Measurements from ENCODE around the gene ACSS1. TPM values are rescaled to one million over a fixed set of nuclear protein-coding genes. Genes with fewer than 3 reads are reported as not detected.

The ACSS1 gene
- total and polyA plus RNA-seq, 4 donors, result 15.8 to 38.9 (median 26.9) TPM

DNA sequence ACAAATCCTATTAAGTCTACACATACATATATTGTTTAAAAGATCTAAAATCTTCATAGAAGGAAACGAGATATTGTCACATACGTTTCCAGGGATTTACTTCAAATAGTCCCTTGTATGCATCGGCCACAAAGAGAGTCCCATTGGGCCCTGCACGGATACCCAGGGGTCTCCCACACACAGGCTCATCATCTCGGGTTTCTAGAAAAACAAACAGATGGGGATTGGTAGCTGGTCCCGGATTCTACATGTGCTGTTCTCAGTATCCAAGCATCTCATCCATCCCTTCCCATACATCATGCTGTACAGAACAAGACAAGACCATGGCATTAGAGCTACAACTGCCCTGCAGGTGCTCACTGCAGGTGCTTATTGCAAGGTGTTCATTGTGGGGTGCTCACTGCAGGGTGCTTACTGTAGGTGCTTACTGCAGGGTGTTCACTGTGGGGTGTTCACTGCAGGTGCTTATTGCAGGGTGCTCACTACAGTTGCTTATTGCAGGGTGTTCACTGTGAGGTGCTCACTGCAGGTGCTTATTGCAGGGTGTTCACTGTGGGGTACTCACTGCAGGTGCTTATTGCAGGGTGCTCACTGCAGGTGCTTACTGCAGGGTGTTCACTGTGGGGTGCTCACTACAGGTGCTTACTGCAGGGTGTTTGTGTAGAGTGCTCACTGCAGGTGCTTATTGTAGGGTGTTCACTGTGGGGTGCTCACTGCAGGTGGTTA is 86.4 kb downstream of the ACSS1 start:
- H3K9ac ChIP-seq (ENCODE audit: insufficient read depth in 1 of 2, low read length in 2 of 2), result no peak overlapping the region
- H3K36me3 ChIP-seq (ENCODE audit: control insufficient read depth in 4 of 4, insufficient read depth in 4 of 4, low read length in 4 of 4), result peaks cover 29 to 52% (median 30%) of the 10 kb centered on the region in 4 donors
- peaks cover 0 to 5% (median 2%) of the 10 kb centered on the region in 4 donors for H3K9me3 ChIP-seq (ENCODE audit: control insufficient read depth in 4 of 4, insufficient read depth in 3 of 4, low read length in 3 of 4)
- ATAC-seq (ENCODE audit: insufficient read depth, low FRiP score) (no peak), DNase-seq (peak in 1 of 3 donors; percentile 9)
- WGBS, 2 donors, result 87 to 88% methylated on average over 6 of the region's 6 CpGs
- no peak overlapping the region for H3K4me3 ChIP-seq
- TF ChIP-seq, protein P1, sequence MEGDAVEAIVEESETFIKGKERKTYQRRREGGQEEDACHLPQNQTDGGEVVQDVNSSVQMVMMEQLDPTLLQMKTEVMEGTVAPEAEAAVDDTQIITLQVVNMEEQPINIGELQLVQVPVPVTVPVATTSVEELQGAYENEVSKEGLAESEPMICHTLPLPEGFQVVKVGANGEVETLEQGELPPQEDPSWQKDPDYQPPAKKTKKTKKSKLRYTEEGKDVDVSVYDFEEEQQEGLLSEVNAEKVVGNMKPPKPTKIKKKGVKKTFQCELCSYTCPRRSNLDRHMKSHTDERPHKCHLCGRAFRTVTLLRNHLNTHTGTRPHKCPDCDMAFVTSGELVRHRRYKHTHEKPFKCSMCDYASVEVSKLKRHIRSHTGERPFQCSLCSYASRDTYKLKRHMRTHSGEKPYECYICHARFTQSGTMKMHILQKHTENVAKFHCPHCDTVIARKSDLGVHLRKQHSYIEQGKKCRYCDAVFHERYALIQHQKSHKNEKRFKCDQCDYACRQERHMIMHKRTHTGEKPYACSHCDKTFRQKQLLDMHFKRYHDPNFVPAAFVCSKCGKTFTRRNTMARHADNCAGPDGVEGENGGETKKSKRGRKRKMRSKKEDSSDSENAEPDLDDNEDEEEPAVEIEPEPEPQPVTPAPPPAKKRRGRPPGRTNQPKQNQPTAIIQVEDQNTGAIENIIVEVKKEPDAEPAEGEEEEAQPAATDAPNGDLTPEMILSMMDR (IDR thresholded peaks at IDR 0.05; ENCODE audit: control extremely low read depth, extremely low read depth), result no peak
- no peak overlapping the region for H3K27ac ChIP-seq (ENCODE audit: low read depth in 1 of 2, low read length in 1 of 2)
- peaks cover 0 to 1% (median 0%) of the 10 kb centered on the region in 5 donors for H3K4me1 ChIP-seq (ENCODE audit: control insufficient read depth in 5 of 5, insufficient read depth in 5 of 5, low read length in 5 of 5)
- H3K27me3 ChIP-seq (ENCODE audit: control insufficient read depth in 3 of 3, insufficient read depth in 3 of 3, low read length in 2 of 3), result no peaks in the 10 kb centered on the region

DNA sequence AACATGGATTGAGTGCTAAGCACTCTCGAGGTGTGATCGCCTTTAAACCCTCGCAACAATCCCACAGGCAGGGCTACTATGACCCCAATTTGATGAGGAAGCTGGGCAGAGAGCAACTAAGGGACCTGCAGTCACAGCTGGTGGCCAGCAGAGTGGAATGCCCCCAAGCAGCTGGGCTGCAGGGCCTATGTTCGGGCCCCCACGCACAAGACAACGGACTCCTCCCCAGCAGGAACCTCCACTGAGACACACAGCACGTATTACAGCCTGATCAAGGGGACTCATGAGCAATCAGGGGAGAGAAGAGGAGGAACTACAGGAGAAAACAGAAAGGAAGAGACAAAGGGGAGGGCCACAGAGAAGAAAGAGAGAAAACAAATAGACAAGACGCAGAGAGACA is 87.2 kb downstream of the ACSS1 start:
- Histone ChIP-seq H3K4me3 (no peak overlapping the region), H3K27ac (ENCODE audit: low read depth in 1 of 2, low read length in 1 of 2) (no peak overlapping the region), H3K4me1 (ENCODE audit: control insufficient read depth in 5 of 5, insufficient read depth in 5 of 5, low read length in 5 of 5) (peaks cover 0 to 1% (median 0%) of the 10 kb centered on the region in 5 donors), H3K27me3 (ENCODE audit: control insufficient read depth in 3 of 3, insufficient read depth in 3 of 3, low read length in 2 of 3) (no peaks in the 10 kb centered on the region), H3K9ac (ENCODE audit: insufficient read depth in 1 of 2, low read length in 2 of 2) (no peak overlapping the region), H3K9me3 (ENCODE audit: control insufficient read depth in 4 of 4, insufficient read depth in 3 of 4, low read length in 3 of 4) (peaks cover 0 to 3% (median 0%) of the 10 kb centered on the region in 4 donors), H3K36me3 (ENCODE audit: control insufficient read depth in 4 of 4, insufficient read depth in 4 of 4, low read length in 4 of 4) (peaks cover 27 to 56% (median 29%) of the 10 kb centered on the region in 4 donors)
- 71 to 82% methylated on average over 8 of the region's 8 CpGs for whole genome bisulfite sequencing, 2 donors
- ATAC-seq (ENCODE audit: insufficient read depth, low FRiP score) (no peak), DNase-seq (peak in 1 of 3 donors; percentile 6)
- TF ChIP-seq, protein P1 (IDR thresholded peaks at IDR 0.05; ENCODE audit: control extremely low read depth, extremely low read depth), result no peak

GRCh38 chr20:24970030-24970553 is 87.8 kb downstream of the ACSS1 start:
- ATAC-seq (ENCODE audit: insufficient read depth, low FRiP score), result no peak
- TF ChIP-seq, protein P1 (IDR thresholded peaks at IDR 0.05; ENCODE audit: control extremely low read depth, extremely low read depth), result no peak

More at GRCh38 chr20:24970030-24970553, 87.8 kb downstream of the ACSS1 start:
- H3K27me3 ChIP-seq (ENCODE audit: control insufficient read depth in 3 of 3, insufficient read depth in 3 of 3, low read length in 2 of 3), result no peaks in the 10 kb centered on the region
- H3K4me1 ChIP-seq (ENCODE audit: control insufficient read depth in 5 of 5, insufficient read depth in 5 of 5, low read length in 5 of 5), result peaks cover 0 to 1% (median 0%) of the 10 kb centered on the region in 5 donors
- no peak for DNase-seq
- no peak overlapping the region for H3K9ac ChIP-seq (ENCODE audit: insufficient read depth in 1 of 2, low read length in 2 of 2)
- peaks cover 28 to 62% (median 29%) of the 10 kb centered on the region in 4 donors for H3K36me3 ChIP-seq (ENCODE audit: control insufficient read depth in 4 of 4, insufficient read depth in 4 of 4, low read length in 4 of 4)
- WGBS, 2 donors, result 88 to 89% methylated on average over 5 of the region's 5 CpGs
- no peak overlapping the region for H3K27ac ChIP-seq (ENCODE audit: low read depth in 1 of 2, low read length in 1 of 2)
- peaks cover 0 to 3% (median 0%) of the 10 kb centered on the region in 4 donors for H3K9me3 ChIP-seq (ENCODE audit: control insufficient read depth in 4 of 4, insufficient read depth in 3 of 4, low read length in 3 of 4)
- no peak overlapping the region for H3K4me3 ChIP-seq

All from lung (tissue), 12 donors.